RPMI7951 (cell line): Measurements from ENCODE around the gene SCRT2. TPM values are rescaled to one million over a fixed set of nuclear protein-coding genes. Genes with fewer than 3 reads are reported as not detected.
A peak's percentile ranks its signal among the peaks of the same experiment; 100 is the strongest.
"Not testable (repeated sequence)": the region's sequence is repeated elsewhere in the genome, so short reads cannot be mapped to it uniquely, and the experiment has no call there.

Source experiments
- DNase-seq: peaks from one replicate; pipeline ENCODE4 v3.0.0-alpha.2; 2012; ENCODE audit warnings: low read depth
- total RNA-seq: library from RNA; depleted of rRNA; stranded (reverse); fragments of >200 nt; shearing (Covaris generic); gene quantifications from 2 replicates; pipeline ENCODE4 v1.2.3, GENCODE V29; 2014

The SCRT2 gene
- total RNA-seq, 1 experiment from 2014 or later: not detected

GRCh38 chr20:653110-653589 lies 22.5 kb downstream of the SCRT2 start, which contains the start of gene SRXN1:
TSS of gene SRXN1 (minus strand) at chr20:653200. CDS start at chr20:653185, 15 bp downstream.
- DNase-seq: peak; percentile 95

- no peak for DNase-seq
These were observed 22.9 kb downstream of the SCRT2 start for GRCh38 chr20:652615-653109.

- no peak for DNase-seq
These were observed 23.6 kb downstream of the SCRT2 start for GRCh38 chr20:651713-652614.

GRCh38 chr20:650954-651353 lies 24.6 kb downstream of the SCRT2 start:
- no peak for DNase-seq

- DNase-seq: no peak
These were observed 25.3 kb downstream of the SCRT2 start for GRCh38 chr20:650281-650680.

- no peak for DNase-seq
These were observed 28.1 kb downstream of the SCRT2 start for GRCh38 chr20:647479-648019.

- DNase-seq: no peak
These were observed 28.8 kb downstream of the SCRT2 start for GRCh38 chr20:646868-647233.

GRCh38 chr20:646107-646867 lies 29.3 kb downstream of the SCRT2 start:
- no peak for DNase-seq

- DNase-seq: peak; percentile 51
These were observed 30.1 kb downstream of the SCRT2 start for GRCh38 chr20:645318-646106.

GRCh38 chr20:644692-645317 lies 30.8 kb downstream of the SCRT2 start:
- DNase-seq: no peak

- DNase-seq: no peak
These were observed 33.0 kb downstream of the SCRT2 start for GRCh38 chr20:642398-643174.

GRCh38 chr20:642013-642397 lies 33.6 kb downstream of the SCRT2 start:
- DNase-seq: not testable (repeated sequence)

GRCh38 chr20:641516-641875 lies 34.1 kb downstream of the SCRT2 start:
- DNase-seq: no peak

GRCh38 chr20:640674-641515 lies 34.7 kb downstream of the SCRT2 start:
- DNase-seq: no peak

GRCh38 chr20:638579-638978 lies 37.0 kb downstream of the SCRT2 start:
- DNase-seq: no peak

- DNase-seq: no peak
These were observed 38.0 kb downstream of the SCRT2 start for GRCh38 chr20:637559-637958.

- DNase-seq: no peak
These were observed 39.7 kb downstream of the SCRT2 start for GRCh38 chr20:635893-636338.

- no peak for DNase-seq
These were observed 40.3 kb downstream of the SCRT2 start for GRCh38 chr20:635028-635892.
